Measurements from ENCODE around the gene TRAPPC6A. TPM values are rescaled to one million over a fixed set of nuclear protein-coding genes. Genes with fewer than 3 reads are reported as not detected.

Gene TRAPPC6A
- total and polyA plus RNA-seq, 2 of the 13 experiments (the other 11 are each of a cell fraction or from before 2014, with no cell fraction given) = 6.5 to 21.0 TPM

GRCh38 chr19:45168767-45169351 lies 9.2 kb downstream of the TRAPPC6A start (continued):
- TF ChIP-seq BORCS8-MEF2B (CRISPR knock-in tag; IDR thresholded peaks at IDR 0.05) = no peak
- TF ChIP-seq KDM1A (CRISPR knock-in tag; IDR thresholded peaks at IDR 0.05) = no peak
- no peak for TF ChIP-seq TFDP2 (CRISPR knock-in tag; IDR thresholded peaks at IDR 0.05)
- TF ChIP-seq ZNF574 (CRISPR knock-in tag; IDR thresholded peaks at IDR 0.05) = no peak
- peak; percentile 61; the same call in 1 of the 2 replicates for TF ChIP-seq ZFX (CRISPR knock-in tag; IDR thresholded peaks at IDR 0.05; ENCODE audit: low read depth)
- no peak for TF ChIP-seq HES4 (CRISPR knock-in tag; IDR thresholded peaks at IDR 0.05; ENCODE audit: borderline replicate concordance)
- no peak for TF ChIP-seq ZNF879 (CRISPR knock-in tag; IDR thresholded peaks at IDR 0.05)
- TF ChIP-seq ERF (CRISPR knock-in tag; IDR thresholded peaks at IDR 0.05) = no peak
- TF ChIP-seq NPAS2 (CRISPR knock-in tag; IDR thresholded peaks at IDR 0.05; ENCODE audit: borderline replicate concordance) = no peak
- no peak for TF ChIP-seq EZH2 (conservative IDR thresholded peaks at IDR 0.05; ENCODE audit: low read depth, low read length)
- no peak for TF ChIP-seq GRHL1 (CRISPR knock-in tag; conservative IDR thresholded peaks at IDR 0.05)
- no peak for TF ChIP-seq ZNF766 (CRISPR knock-in tag; IDR thresholded peaks at IDR 0.05; ENCODE audit: borderline replicate concordance)
- TF ChIP-seq ZFP36L2 (CRISPR knock-in tag; IDR thresholded peaks at IDR 0.05) = no peak
- no peak for TF ChIP-seq ZNF331 (CRISPR knock-in tag; IDR thresholded peaks at IDR 0.05)
- no peak for TF ChIP-seq RNF219 (CRISPR knock-in tag; IDR thresholded peaks at IDR 0.05)
- TF ChIP-seq NCOA5 (CRISPR knock-in tag; IDR thresholded peaks at IDR 0.05) = no peak

Data from HepG2 (cell line).